CD4-positive, alpha-beta T cell treated with Interleukin-21 for 1 hour (primary cell): ENCODE results near the gene WNT7A.

ENCODE experiments used
- DNase-seq: peaks from one replicate; pipeline ENCODE4 v3.0.0-alpha.2; 2020

The WNT7A gene

GRCh38 chr3:13844911-13845310, 35.0 kb downstream of the WNT7A start:
- DNase-seq: no peak

- no peak for DNase-seq
Measured at GRCh38 chr3:13844286-13844685, 35.6 kb downstream of the WNT7A start.

DNA sequence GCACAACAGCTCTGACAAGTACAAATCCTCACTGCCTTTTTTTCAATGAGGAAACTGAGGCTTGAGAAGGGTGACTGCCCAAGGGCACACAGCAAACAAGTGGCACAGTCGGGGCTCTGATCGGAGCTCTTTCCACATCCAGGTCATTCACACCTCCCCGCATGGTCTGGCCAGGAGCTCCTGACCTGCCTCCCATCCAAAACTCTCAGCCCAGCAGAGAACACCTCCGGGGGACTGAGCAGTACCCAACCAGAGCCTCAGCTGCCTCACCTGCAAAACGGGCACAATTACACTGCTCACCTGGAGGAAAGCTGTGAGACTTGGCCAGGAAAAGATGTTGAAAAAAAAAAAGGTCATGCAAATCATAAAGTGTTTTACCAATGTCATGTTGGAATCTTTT, 36.5 kb downstream of the WNT7A start:
- no peak for DNase-seq

DNA sequence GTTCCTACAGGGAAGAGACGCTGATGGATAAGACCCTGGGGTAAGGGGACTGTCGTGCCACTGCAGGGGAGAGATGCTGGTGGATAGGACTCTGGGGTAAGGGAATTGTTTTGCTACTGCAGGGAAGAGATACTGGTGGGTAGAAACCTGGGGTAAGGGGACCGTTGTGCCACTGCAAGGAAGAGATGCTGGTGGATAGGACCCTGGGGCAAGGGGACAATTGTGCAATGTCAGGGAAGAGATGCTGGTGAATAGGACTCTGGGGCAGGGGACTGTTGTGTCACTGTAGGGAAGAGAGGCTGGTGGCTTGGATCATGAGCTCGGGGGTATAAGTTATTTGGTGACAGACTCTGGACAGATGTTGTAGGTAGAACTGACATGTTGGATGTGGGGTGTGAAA, 37.6 kb downstream of the WNT7A start:
- no peak for DNase-seq

DNA sequence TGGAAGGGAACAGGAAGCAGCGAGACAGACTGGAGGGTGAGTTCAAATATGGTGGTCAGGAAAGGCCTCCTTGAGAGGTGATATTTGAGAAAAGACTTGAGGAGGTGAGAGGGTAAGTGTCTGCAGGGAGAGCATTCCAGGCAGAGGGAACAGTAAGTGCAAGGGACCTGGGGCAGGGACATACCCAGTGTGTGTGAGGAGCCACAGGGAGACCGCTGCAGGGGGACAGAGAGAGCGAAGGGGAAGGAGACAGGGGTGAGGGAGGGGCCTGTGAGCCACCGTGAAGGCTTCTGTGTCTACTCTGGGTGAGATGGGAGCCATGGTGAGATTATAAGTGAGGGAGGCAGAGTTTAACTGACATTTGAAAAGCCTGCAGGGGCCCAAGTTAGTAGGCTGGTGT, 38.0 kb downstream of the WNT7A start:
- no peak for DNase-seq

DNA sequence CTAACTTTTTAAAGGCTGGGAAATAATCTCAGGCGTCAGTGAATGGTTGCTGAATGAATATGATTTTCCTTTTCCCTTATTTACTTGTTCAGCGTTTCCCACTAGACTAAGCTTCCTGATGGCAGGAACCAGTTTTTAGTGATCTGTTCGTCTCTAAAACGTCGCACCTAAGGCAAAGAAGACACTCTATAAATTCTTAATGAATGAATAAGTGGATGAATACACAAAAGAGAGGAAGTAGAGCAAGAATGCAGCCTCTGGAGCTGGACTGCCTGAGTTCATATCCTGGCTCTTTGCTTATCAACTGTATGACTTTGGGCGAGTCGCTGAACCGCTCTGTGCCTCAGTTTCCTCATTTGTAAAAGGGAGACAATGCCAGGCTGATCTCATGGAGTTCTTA, 38.7 kb downstream of the WNT7A start:
- no peak for DNase-seq

- no peak for DNase-seq
Measured at GRCh38 chr3:13840456-13840855, 39.4 kb downstream of the WNT7A start.

GRCh38 chr3:13839726-13840340, 40.0 kb downstream of the WNT7A start:
- no peak for DNase-seq

GRCh38 chr3:13839253-13839652, 40.6 kb downstream of the WNT7A start:
- no peak for DNase-seq

DNA sequence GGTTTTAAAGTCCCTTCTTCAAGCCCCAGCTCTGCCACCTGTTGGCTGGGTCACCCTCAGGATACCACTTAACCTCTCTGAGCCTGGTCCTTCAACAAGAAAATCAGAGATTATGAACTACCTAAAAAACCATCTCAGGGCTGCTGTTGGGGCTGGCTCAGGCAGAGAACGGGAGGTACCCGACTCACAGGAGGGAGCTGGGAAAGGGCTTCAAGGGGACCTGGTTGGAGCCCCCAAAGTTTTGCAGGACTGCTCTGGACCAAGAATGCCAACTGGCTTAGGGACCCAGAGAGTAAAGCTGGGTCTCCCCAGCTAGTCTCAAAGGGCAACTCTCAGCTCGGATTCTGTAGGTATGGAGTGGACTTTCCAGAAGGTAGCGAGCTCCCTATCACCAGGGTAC, 41.5 kb downstream of the WNT7A start:
- DNase-seq: no peak

GRCh38 chr3:13837751-13838150, 42.1 kb downstream of the WNT7A start:
- DNase-seq: no peak

DNA sequence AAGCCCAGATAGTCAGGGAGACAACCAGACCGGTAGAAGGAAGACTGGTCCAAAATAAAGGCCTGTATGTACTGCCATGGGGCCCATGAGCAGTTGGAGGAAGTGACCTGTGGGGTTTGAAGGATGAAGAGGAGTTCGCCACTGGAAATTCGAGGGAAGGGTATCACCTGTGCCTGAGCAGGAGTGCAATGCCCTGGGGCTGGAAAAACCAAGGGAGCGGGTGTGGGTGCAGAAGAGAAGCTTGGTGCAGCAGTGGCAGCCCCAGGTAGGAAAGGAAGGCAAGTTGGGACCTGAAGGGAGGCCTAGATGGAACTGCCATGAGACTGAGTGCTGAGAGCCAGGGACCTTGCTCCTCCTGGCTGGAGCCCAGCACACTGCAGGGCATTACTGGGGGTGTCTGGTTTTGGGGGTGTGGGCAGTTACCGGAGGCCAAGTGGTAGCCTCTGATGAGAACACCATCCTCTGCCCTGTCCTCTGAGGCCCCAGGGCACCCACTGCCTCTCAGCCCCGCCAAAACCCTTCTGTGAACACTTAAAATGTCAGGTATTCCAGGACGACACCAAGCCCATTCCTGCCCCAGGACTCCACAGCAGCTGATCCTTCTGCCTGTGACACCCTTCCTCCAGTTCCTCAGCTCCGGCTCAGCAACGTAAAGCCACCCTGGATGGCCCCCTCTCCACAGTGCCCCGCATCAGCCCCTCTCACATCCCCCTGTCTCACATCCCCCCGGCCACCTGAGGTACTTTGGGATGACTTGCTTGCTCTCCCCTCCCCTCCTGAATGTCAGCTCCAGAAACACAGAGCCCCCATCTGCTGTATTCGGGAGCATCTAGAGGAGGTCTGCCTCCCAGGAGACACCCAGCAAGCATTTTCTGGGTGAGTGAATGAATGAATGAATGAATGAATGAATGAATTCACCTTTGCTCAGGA, 42.9 kb downstream of the WNT7A start:
- no peak for DNase-seq

DNA sequence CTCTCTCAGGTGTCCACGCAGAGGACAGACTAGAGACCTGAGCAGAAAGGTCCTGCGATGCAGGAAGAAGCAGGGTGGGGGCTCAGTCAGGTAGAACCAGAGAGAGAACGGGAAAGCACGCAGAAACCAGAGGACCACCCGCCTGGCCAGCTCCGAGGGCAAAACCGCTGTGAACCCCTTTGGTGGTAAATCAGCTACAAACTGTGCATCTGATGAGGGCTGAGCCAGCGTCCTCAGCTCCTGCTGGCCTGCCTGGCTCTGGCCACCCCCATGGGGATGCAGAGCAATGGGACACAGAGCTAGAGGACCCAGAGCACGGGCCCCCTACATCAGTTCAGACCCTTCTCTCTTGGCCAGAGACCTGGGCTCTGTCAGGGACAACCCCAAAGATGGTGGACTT, 44.6 kb downstream of the WNT7A start:
- DNase-seq: no peak

DNA sequence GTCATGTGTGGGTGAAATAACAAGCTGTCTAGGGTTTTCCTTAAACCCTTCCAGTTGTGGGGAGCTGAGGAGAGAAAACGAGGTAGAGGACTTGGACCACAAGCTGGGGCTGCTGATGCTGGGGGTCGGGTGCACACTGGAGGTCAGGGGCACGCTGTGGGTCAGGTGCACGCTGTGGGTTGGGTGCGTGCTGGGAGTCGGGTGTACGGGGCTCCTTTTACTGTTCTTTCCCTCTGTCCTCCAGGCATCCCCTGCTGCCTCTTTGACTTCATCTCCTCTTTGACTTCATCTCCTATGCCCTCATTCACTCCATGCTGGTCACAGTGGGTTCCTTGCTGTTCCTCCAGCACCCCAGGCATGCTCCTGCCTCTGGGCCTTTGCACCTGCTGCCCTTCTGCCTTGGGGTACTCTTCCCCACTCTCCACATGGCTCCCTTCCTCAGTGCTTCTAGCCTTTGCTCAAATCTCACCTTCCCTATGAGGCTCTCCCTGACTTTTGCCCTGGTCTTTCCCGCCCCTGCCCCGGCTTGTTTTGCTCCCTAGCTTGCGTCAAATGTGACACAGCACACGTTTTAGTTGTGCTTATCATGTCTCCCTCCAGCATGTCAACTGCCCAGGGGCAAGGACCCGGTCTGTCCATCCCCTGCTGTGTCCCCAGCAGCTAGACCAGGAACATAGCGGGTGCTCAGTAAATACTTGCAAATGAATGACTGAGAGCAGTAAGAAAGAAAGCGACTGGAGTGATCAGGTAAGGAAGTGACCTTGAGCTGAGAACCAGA, 45.4 kb downstream of the WNT7A start:
- no peak for DNase-seq

DNA sequence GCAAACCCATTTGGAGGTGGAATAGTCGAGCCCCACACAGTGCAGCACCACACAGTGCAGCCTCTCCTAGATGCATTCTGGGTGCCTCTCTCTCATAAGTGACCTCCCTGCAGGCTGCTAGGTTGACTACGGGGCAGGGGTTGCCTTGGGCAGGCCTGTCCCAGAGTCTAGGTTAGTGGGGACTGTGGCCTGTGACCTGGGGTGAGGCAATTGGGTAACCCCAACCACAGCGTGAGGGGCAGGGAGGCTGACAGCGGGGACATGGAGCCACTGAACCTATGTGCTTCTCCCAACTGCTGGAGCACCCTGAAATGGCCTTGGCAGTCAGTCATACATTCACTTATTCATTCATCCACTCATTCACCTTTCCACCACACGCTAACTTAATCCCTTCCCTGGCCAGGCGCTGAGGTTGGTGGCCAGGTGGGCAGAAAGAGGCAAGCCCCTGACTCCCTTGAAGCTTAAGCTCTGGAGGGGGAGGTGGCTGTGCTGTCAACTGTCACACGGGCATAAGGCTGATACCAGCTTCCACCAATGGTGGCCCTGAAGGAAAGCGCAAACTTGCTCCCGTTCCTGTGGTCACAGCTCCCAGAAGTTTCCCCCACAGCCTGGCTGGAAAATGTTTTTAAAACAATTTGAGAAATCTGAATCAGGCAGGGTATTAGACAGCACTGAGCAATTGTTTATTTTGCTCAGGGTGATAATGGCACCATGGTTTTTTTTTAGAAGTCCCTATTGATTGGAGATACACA, 46.2 kb downstream of the WNT7A start:
- DNase-seq: no peak

DNA sequence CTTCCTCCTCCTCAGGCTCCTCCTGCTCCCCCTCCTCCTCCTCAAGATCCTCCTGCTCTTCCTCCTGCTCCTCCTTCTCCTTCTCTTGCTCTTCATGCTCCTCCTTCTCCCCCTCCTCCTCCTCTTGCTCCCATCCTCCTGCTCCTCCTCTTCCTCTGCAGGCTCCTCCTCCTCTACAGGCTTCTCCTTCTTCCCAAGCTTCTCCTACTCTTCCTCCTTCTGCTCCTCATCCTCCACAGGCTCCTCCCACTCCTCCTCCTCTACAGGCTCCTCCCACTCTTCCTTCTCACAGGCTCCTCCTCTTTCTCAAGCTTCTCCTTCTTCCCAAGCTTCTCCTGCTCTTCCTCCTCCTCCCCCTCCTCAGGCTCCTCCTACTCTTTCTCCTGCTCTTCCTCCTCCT, 47.7 kb downstream of the WNT7A start:
- no peak for DNase-seq

DNA sequence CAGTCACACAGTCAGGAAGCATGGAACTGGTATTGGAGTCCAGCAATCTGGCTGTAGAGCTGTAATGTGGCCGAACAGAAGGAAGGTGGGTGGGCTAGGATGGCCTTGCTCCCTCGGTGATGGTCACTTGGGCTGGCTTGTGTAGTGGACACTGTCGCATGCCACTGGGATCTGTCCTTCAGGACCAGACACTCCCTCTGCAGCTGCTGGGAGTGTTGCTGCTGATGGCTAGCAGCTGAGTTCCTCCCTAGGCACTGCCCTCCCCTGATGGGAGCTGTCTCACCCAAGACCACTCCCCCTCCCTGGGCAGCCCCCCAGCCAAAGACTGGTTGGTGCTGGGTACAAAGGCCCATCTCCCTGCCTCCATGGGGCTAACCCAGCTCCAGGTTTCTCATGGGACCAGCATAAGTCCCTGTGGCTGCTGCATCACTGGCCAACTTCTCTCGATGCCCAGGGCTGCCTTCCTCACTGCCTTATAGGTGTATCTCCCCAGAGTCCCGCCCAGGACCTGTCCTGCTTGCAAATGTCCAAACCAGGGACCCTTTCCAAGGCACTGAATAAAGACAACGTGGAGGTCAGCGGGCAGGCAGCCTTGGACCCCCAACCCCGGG, 48.4 kb downstream of the WNT7A start:
- DNase-seq: no peak

DNA sequence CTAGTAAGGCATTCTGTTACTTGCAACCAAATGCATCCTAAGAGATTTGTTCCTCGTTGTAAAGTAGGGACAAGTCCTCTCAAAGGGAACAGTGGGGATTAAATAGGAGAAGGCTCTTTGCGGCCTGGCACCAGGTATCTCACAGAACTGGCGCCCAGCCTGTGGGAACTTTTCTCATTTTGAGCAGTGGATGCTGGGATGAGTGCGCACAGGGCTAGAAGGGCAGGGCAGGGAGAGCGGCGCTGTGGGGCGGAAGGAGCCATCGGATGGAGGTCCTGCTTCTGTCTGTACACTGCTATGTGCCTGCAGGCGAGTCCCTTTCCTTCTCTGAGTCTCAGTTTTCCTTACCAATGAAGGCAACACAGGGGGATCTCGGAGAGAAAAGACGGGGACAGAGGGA, 50.6 kb downstream of the WNT7A start:
- no peak for DNase-seq

DNA sequence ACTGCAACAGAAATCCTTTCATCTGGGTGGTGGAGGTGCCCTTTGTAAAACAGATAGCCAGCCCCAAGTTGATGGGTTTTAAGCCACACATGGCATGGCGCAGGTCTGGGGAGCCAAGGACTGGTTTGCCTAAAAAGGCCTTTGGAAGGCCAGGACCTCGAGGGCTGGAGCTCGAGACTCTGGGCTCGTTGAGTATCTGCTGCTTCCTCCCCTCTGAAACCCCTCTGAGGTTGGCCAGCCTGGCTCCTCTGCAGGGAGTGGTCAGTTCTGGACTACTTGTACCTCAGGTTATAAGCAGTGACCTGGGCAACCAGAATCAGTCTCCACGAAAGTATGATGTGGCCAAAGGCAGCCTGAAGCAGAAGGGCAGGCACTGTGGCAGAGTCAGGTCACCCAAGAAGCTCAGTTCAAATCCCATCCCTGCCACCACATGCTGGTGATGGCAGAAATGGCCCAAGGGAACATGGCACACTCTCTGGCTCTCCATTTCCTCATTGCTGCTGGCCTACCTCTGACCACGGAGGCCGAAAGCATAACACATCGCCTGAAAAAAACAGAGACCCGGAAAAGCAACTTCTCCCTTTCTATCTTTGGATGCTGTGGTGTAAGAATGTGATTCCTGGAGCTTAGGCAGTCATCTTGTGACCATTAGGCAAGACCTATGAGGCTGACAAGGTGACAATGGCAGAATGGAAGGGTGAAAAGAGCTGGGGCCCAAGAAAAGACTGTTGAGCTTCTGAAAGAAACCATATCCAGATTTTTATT, 51.2 kb downstream of the WNT7A start:
- DNase-seq: no peak

- no peak for DNase-seq
Measured at GRCh38 chr3:13827699-13828098, 52.2 kb downstream of the WNT7A start.

DNA sequence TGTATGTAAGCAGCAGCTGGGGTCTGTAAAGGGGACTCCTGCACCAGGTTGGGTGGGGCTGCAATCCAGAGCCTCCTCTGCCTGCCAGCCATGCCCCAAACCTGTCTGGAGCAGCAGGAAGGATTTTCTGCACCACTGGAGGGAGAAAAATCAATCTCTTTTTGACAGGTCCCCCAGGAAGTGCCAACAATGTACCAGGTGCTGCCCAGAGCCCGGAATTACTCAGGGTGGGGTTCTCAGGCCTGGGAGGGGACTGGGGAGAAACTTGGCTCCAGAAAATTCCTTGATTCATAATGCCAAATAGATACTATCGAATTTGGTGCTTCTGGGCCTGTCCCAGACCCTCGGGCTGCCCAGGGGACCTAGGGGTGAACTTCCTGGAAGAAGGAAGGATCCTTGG, 52.6 kb downstream of the WNT7A start:
- no peak for DNase-seq

DNA sequence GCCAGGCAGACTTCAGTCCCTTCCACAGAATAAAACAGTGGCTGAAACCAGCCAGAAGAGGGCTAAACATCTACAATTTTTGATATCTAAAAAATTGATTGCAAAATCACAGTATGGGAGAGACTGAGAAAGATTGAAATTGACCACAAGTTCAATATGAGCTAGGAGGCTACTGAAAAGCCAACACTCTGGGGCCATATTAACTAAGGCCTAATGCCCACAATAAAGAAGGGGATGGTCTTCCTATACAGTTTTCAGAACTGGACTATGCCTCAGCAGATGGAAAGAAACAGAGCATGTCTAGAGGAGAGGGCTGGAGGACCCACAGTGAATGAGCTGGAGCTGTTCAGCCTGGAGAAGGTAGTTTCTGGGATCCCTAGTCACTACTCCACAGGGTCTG, 53.2 kb downstream of the WNT7A start:
- DNase-seq: no peak
